Right atrium auricular region (tissue), 2 donors: ENCODE results near the gene SORL1. TPM values are rescaled to one million over a fixed set of nuclear protein-coding genes. Genes with fewer than 3 reads are reported as not detected.

Experiments used
- DNase-seq: peaks from one replicate; pipeline ENCODE4 v3.0.0-alpha.2; 2019; ENCODE audit warnings: low spot score
- H3K27ac ChIP-seq, 2 donors: fragments of 200-600 bp; sonication (generic); 1 replicate in 1 of 2; 2 replicates in 1 of 2; pipeline ENCODE4 v1.5.1; 2016 to 2019
- H3K27me3 ChIP-seq, 2 donors: fragments of 200-600 bp; sonication (generic); one replicate each; pipeline versions ENCODE4 v1.5.1 to v1.6.0; 2017 to 2019
- H3K36me3 ChIP-seq: fragments of 200-600 bp; sonication (generic); one replicate; pipeline ENCODE4 v1.5.1; 2016
- H3K4me1 ChIP-seq, 2 donors: fragments of 200-600 bp; sonication (generic); one replicate each; pipeline versions ENCODE4 v1.5.1 to v1.6.0; 2017 to 2019
- H3K4me3 ChIP-seq, 2 donors: fragments of 200-600 bp; sonication (generic); 1 replicate in 1 of 2; 2 replicates in 1 of 2; pipeline ENCODE4 v1.5.1; 2017 to 2019; ENCODE audit warnings: mild to moderate bottlenecking in 1 of 2, moderate library complexity in 1 of 2
- H3K9me3 ChIP-seq, 2 donors: fragments of 200-600 bp; sonication (generic); one replicate each; pipeline ENCODE4 v1.5.1; 2019
- total RNA-seq, 2 donors: library from RNA; depleted of rRNA; stranded (reverse); fragments of >200 nt; gene quantifications; one replicate each; pipeline ENCODE4 v1.1.0, GENCODE V29; 2016
- TF ChIP-seq, protein P1 (sequence below), 2 donors: fragments of 200-600 bp; sonication (generic); IDR thresholded peaks; one replicate each; pipeline ENCODE4 v1.5.1; 2019; ENCODE audit warnings: antibody characterized with exemption in 2 of 2

The SORL1 gene
- total RNA-seq, 2 donors from 2014 or later = 6.4 to 7.5 TPM

DNA sequence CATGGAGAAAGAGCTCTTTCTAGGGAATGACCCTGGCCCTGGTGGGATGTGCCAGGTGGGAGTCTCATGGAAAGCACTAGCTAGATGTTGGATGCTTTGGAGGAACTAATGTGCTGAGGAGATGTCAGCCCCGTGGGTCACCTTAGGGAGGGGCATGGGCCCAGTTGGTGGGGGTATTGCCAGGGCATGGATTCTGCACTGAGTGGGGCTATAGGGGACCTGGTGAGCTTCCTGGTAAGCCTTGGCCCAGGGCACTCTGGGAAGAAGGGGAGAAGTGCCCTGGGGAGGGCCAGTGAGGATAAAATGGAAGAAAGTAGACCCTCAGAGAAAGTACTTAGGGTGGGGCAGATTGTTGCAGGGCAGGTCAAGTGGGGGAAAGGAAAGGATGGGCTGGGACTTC lies 65.9 kb downstream of the SORL1 start:
- Histone ChIP-seq H3K4me1 (peaks cover 0 to 16% of the 10 kb centered on the region in 2 donors), H3K4me3 (no peak overlapping the region), H3K36me3 (no peaks in the 10 kb centered on the region), H3K27ac (no peak overlapping the region), H3K27me3 (no peaks in the 10 kb centered on the region), H3K9me3 (no peaks in the 10 kb centered on the region)
- TF ChIP-seq, protein P1, sequence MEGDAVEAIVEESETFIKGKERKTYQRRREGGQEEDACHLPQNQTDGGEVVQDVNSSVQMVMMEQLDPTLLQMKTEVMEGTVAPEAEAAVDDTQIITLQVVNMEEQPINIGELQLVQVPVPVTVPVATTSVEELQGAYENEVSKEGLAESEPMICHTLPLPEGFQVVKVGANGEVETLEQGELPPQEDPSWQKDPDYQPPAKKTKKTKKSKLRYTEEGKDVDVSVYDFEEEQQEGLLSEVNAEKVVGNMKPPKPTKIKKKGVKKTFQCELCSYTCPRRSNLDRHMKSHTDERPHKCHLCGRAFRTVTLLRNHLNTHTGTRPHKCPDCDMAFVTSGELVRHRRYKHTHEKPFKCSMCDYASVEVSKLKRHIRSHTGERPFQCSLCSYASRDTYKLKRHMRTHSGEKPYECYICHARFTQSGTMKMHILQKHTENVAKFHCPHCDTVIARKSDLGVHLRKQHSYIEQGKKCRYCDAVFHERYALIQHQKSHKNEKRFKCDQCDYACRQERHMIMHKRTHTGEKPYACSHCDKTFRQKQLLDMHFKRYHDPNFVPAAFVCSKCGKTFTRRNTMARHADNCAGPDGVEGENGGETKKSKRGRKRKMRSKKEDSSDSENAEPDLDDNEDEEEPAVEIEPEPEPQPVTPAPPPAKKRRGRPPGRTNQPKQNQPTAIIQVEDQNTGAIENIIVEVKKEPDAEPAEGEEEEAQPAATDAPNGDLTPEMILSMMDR (IDR thresholded peaks at IDR 0.05) = no peak
- no peak for DNase-seq

DNA sequence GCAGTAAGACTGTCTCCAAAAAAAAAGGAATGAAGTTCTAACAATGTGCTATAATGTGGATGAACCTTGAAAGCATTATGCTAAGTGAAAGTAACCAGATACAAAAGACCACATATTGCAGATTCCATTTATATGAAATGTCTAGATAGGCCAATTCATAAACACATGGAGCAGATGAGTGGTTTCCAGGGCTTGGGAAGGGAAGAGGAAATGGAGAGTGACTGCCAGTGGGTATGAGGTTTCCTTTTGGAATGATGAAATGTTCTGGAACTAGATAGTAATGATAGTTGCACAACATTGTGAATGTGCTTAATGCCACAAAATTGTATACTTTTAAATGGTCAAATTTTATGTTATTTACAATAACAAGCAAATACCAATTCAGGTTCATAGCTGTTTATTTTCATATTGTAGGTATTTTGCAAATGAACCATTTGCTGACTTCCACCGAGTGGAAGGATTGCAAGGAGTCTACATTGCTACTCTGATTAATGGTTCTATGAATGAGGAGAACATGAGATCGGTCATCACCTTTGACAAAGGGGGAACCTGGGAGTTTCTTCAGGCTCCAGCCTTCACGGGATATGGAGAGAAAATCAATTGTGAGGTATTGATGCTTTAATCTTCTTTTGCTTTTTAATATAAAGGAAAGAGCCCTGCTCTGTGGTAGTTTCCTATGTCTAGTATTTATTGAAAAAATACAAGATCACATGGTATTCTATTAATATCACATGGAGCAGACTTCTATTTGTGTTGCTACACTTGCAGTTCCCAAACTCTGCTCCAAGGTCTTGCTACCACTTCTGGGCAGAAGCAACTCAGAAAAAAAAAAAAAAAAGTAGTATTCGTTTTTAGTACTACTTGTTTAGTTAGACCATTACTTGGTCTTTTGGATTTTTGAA lies 68.4 kb downstream of the SORL1 start:
- peaks cover 0 to 16% of the 10 kb centered on the region in 2 donors for H3K4me1 ChIP-seq
- no peaks in the 10 kb centered on the region for H3K36me3 ChIP-seq
- peaks cover 0 to 5% of the 10 kb centered on the region in 2 donors for H3K9me3 ChIP-seq
- H3K27ac ChIP-seq = peak overlapping the region in 1 of 2 donors; percentile 31
- H3K27me3 ChIP-seq = no peaks in the 10 kb centered on the region
- TF ChIP-seq, protein P1 (IDR thresholded peaks at IDR 0.05) = no peak
- peak; percentile 50 for DNase-seq
- no peak overlapping the region for H3K4me3 ChIP-seq

DNA sequence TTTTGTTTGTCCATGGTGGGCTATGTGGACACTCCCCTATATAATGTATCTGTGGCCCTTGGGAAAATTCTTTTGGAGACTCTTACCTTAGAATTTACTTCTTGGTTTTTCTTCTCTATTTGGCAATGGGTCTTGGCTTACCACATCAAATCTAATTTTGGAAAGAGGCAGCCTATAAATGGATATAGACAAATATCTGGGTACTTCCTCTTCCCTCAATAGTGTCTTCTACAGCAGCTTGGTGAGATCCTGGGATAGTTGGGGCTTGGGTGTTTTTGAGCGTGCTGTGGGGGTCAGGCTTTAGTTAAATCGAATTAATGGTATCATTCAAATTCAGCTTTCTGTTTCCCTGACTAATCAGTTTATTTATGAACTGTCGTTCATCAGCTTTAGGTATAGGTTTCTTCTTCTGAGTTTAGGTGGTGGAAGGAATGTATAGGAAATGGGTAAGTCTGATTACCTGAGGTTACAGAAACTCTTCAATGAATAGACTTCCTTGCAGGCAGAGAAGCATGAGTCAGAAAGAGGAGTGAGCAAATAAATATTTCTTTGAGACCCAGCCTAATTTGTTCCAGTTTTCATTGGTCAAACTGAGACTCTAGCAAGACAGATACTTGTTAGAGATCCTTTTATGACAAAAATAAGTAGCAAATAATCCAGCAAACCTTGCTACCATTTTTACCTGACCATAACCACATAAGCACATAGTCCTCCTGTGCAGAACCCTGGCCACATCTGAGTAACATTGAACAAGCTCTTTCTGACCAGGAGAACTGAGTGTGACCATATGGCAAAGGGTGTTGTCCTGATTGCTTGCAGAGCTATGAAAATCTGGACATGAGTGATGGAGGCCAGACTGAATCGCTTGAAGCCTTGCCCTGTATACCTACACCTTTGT lies 69.3 kb downstream of the SORL1 start:
- no peaks in the 10 kb centered on the region for H3K36me3 ChIP-seq
- no peaks in the 10 kb centered on the region for H3K27me3 ChIP-seq
- DNase-seq = no peak
- H3K4me3 ChIP-seq = no peak overlapping the region
- peaks cover 0 to 16% of the 10 kb centered on the region in 2 donors for H3K4me1 ChIP-seq
- H3K27ac ChIP-seq = peak overlapping the region in 1 of 2 donors; percentile 31
- TF ChIP-seq, protein P1 (IDR thresholded peaks at IDR 0.05) = no peak
- H3K9me3 ChIP-seq = peaks cover 0 to 9% of the 10 kb centered on the region in 2 donors

DNA sequence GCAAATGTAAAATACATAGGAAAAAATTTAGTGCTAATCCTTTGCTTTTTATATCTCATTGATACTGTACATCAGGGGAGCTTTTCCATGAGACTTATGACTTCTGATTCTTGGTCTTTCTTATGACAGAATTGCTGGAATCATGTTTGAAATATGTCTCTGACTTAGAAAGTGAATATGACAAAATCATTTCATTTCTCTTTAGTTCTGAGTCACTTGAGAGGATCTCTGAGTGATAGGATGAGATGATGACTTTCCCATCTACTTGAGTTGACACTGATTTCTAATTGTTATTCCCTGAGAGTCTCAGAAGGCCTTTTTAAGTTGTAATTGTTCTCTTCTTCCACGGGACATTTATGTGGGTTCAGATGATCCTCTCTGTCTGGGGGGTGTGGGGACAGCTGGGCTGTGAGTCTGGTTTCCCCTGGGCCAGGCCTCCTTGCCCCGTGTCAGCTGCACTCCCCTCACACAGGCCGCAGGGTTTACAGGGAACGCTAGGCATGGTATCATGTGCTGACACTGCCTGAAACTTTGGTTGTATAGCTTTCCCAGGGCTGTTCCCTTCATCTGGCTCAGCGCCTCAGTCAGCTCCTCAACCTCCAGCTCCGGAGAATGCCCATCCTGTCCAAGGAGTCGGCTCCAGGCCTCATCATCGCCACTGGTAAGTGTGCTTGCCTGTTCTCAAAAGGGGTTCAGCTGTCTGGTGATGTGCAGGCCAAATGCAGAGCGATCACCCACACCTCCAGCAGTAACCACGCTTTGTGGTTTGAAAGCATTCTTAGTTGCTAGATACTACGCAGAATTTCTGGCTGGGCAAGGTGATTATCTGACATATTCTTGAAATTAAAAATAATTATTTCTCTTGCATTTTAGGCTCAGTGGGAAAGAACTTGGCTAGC lies 70.2 kb downstream of the SORL1 start:
- DNase-seq = peak; percentile 9
- H3K9me3 ChIP-seq = peaks cover 0 to 9% of the 10 kb centered on the region in 2 donors
- peaks cover 0 to 16% of the 10 kb centered on the region in 2 donors for H3K4me1 ChIP-seq
- TF ChIP-seq, protein P1 (IDR thresholded peaks at IDR 0.05) = no peak
- no peak overlapping the region for H3K4me3 ChIP-seq
- H3K36me3 ChIP-seq = no peaks in the 10 kb centered on the region
- H3K27me3 ChIP-seq = no peaks in the 10 kb centered on the region
- H3K27ac ChIP-seq = no peak overlapping the region
